ENCODE data around the gene ACTL8. TPM values are rescaled to one million over a fixed set of nuclear protein-coding genes. Genes with fewer than 3 reads are reported as not detected.

ACTL8 gene
- total RNA-seq, 2 experiments from 2014 or later = not detected

GRCh38 chr1:17853241-17853935 is 98.3 kb downstream of the ACTL8 start:
- CTCF ChIA-PET = no interaction called here
- Mint-ChIP-seq H3K4me1 (no peaks in the 10 kb centered on the region), H3K27ac (no peak overlapping the region)

GRCh38 chr1:17856496-17857108 is 101.5 kb downstream of the ACTL8 start:
- no peak for DNase-seq
- Mint-ChIP-seq H3K27ac (no peak overlapping the region), H3K4me3 (no peak overlapping the region), H3K9me3 (no peaks in the 10 kb centered on the region), H3K36me3 (ENCODE audit: low read depth) (no peaks in the 10 kb centered on the region), H3K27me3 (no peaks in the 10 kb centered on the region), H3K4me1 (no peaks in the 10 kb centered on the region)
- ChIA-PET CTCF (no interaction called here), POLR2A (no interaction called here)

More at GRCh38 chr1:17853241-17853935, 98.3 kb downstream of the ACTL8 start:
- H3K36me3 Mint-ChIP-seq (ENCODE audit: low read depth) = no peaks in the 10 kb centered on the region
- H3K27me3 Mint-ChIP-seq = no peaks in the 10 kb centered on the region
- no peaks in the 10 kb centered on the region for H3K9me3 Mint-ChIP-seq
- H3K4me3 Mint-ChIP-seq = no peak overlapping the region
- POLR2A ChIA-PET = no interaction called here
- no peak for DNase-seq

- no peaks in the 10 kb centered on the region for H3K9me3 Mint-ChIP-seq
- H3K36me3 Mint-ChIP-seq (ENCODE audit: low read depth) = no peaks in the 10 kb centered on the region
- H3K4me1 Mint-ChIP-seq = no peaks in the 10 kb centered on the region
- ChIA-PET POLR2A (no interaction called here), CTCF (no interaction called here)
- DNase-seq = no peak
- H3K4me3 Mint-ChIP-seq = no peak overlapping the region
- no peaks in the 10 kb centered on the region for H3K27me3 Mint-ChIP-seq
- no peak overlapping the region for H3K27ac Mint-ChIP-seq
These were observed 102.0 kb downstream of the ACTL8 start for GRCh38 chr1:17857109-17857499.

- ChIA-PET POLR2A (no interaction called here), CTCF (no interaction called here)
- Mint-ChIP-seq H3K4me3 (no peak overlapping the region), H3K27me3 (no peaks in the 10 kb centered on the region), H3K4me1 (no peaks in the 10 kb centered on the region), H3K36me3 (ENCODE audit: low read depth) (no peaks in the 10 kb centered on the region), H3K27ac (no peak overlapping the region), H3K9me3 (no peaks in the 10 kb centered on the region)
- DNase-seq = no peak
These were observed 102.9 kb downstream of the ACTL8 start for GRCh38 chr1:17857996-17858395.

GRCh38 chr1:17860812-17861211 is 105.7 kb downstream of the ACTL8 start:
- no peaks in the 10 kb centered on the region for H3K27me3 Mint-ChIP-seq
- H3K9me3 Mint-ChIP-seq = no peaks in the 10 kb centered on the region
- CTCF ChIA-PET = no interaction called here
- DNase-seq = no peak
- no peak overlapping the region for H3K4me3 Mint-ChIP-seq
- H3K27ac Mint-ChIP-seq = no peak overlapping the region
- no peaks in the 10 kb centered on the region for H3K36me3 Mint-ChIP-seq (ENCODE audit: low read depth)
- POLR2A ChIA-PET = no interaction called here
- no peaks in the 10 kb centered on the region for H3K4me1 Mint-ChIP-seq

GRCh38 chr1:17861685-17862084 is 106.6 kb downstream of the ACTL8 start:
- no peaks in the 10 kb centered on the region for H3K9me3 Mint-ChIP-seq
- POLR2A ChIA-PET = no interaction called here

GRCh38 chr1:17862121-17862520 is 107.0 kb downstream of the ACTL8 start:
- no peak for DNase-seq
- no peaks in the 10 kb centered on the region for H3K27me3 Mint-ChIP-seq
- no peaks in the 10 kb centered on the region for H3K9me3 Mint-ChIP-seq
- H3K4me1 Mint-ChIP-seq = no peaks in the 10 kb centered on the region
- H3K4me3 Mint-ChIP-seq = no peak overlapping the region
- POLR2A ChIA-PET = no interaction called here
- CTCF ChIA-PET = no interaction called here
- H3K36me3 Mint-ChIP-seq (ENCODE audit: low read depth) = no peaks in the 10 kb centered on the region
- no peak overlapping the region for H3K27ac Mint-ChIP-seq

More at GRCh38 chr1:17861685-17862084, 106.6 kb downstream of the ACTL8 start:
- Mint-ChIP-seq H3K4me3 (no peak overlapping the region), H3K36me3 (ENCODE audit: low read depth) (no peaks in the 10 kb centered on the region), H3K27me3 (no peaks in the 10 kb centered on the region), H3K4me1 (no peaks in the 10 kb centered on the region), H3K27ac (no peak overlapping the region)
- CTCF ChIA-PET = no interaction called here
- no peak for DNase-seq

GRCh38 chr1:17865912-17866739 is 111.0 kb downstream of the ACTL8 start:
- CTCF ChIA-PET = no interaction called here

GRCh38 chr1:17866740-17867029 is 111.6 kb downstream of the ACTL8 start:
- CTCF ChIA-PET = no interaction called here
- no peaks in the 10 kb centered on the region for H3K27me3 Mint-ChIP-seq
- H3K36me3 Mint-ChIP-seq (ENCODE audit: low read depth) = no peaks in the 10 kb centered on the region
- H3K4me3 Mint-ChIP-seq = no peak overlapping the region
- H3K4me1 Mint-ChIP-seq = no peaks in the 10 kb centered on the region
- peaks cover 2% of the 10 kb centered on the region for H3K9me3 Mint-ChIP-seq
- no peak overlapping the region for H3K27ac Mint-ChIP-seq
- no peak for DNase-seq
- POLR2A ChIA-PET = no interaction called here

More at GRCh38 chr1:17865912-17866739, 111.0 kb downstream of the ACTL8 start:
- Mint-ChIP-seq H3K4me1 (no peaks in the 10 kb centered on the region), H3K9me3 (peaks cover 2% of the 10 kb centered on the region), H3K4me3 (no peak overlapping the region), H3K27ac (no peak overlapping the region), H3K36me3 (ENCODE audit: low read depth) (no peaks in the 10 kb centered on the region), H3K27me3 (no peaks in the 10 kb centered on the region)
- DNase-seq = no peak
- POLR2A ChIA-PET = no interaction called here

GRCh38 chr1:17867470-17867869 is 112.3 kb downstream of the ACTL8 start:
- Mint-ChIP-seq H3K4me1 (no peaks in the 10 kb centered on the region), H3K36me3 (ENCODE audit: low read depth) (no peaks in the 10 kb centered on the region), H3K4me3 (no peak overlapping the region), H3K27me3 (no peaks in the 10 kb centered on the region), H3K9me3 (peaks cover 2% of the 10 kb centered on the region), H3K27ac (no peak overlapping the region)
- DNase-seq = no peak
- CTCF ChIA-PET = no interaction called here
- POLR2A ChIA-PET = no interaction called here

- Mint-ChIP-seq H3K4me3 (no peak overlapping the region), H3K4me1 (no peaks in the 10 kb centered on the region), H3K27me3 (no peaks in the 10 kb centered on the region), H3K9me3 (peaks cover 2% of the 10 kb centered on the region), H3K27ac (no peak overlapping the region), H3K36me3 (ENCODE audit: low read depth) (no peaks in the 10 kb centered on the region)
- POLR2A ChIA-PET = no interaction called here
- no peak for DNase-seq
- CTCF ChIA-PET = no interaction called here
These were observed 114.7 kb downstream of the ACTL8 start for GRCh38 chr1:17869815-17870214.

- Mint-ChIP-seq H3K4me1 (no peaks in the 10 kb centered on the region), H3K9me3 (peaks cover 2% of the 10 kb centered on the region), H3K27ac (no peak overlapping the region), H3K36me3 (ENCODE audit: low read depth) (no peaks in the 10 kb centered on the region), H3K27me3 (no peaks in the 10 kb centered on the region), H3K4me3 (no peak overlapping the region)
- CTCF ChIA-PET = no interaction called here
- POLR2A ChIA-PET = no interaction called here
- DNase-seq = no peak
These were observed 115.5 kb downstream of the ACTL8 start for GRCh38 chr1:17870679-17871078.

GRCh38 chr1:17873007-17873675 is 118.0 kb downstream of the ACTL8 start:
- H3K4me3 Mint-ChIP-seq = no peak overlapping the region
- ChIA-PET POLR2A (no interaction called here), CTCF (no interaction called here)
- no peaks in the 10 kb centered on the region for H3K9me3 Mint-ChIP-seq
- H3K4me1 Mint-ChIP-seq = no peaks in the 10 kb centered on the region
- H3K27ac Mint-ChIP-seq = no peak overlapping the region
- DNase-seq = no peak
- no peaks in the 10 kb centered on the region for H3K36me3 Mint-ChIP-seq (ENCODE audit: low read depth)
- no peaks in the 10 kb centered on the region for H3K27me3 Mint-ChIP-seq
